Raji (cell line): ENCODE measurements around the gene BFSP2.

Source experiments
- POLR2A ChIP-seq: IDR thresholded peaks from 2 replicates; pipeline ENCODE4 v1.6.1; 2011; ENCODE audit warnings: low read depth, low read length, control low read depth; ENCODE audit not compliant: insufficient read depth

BFSP2 gene

DNA sequence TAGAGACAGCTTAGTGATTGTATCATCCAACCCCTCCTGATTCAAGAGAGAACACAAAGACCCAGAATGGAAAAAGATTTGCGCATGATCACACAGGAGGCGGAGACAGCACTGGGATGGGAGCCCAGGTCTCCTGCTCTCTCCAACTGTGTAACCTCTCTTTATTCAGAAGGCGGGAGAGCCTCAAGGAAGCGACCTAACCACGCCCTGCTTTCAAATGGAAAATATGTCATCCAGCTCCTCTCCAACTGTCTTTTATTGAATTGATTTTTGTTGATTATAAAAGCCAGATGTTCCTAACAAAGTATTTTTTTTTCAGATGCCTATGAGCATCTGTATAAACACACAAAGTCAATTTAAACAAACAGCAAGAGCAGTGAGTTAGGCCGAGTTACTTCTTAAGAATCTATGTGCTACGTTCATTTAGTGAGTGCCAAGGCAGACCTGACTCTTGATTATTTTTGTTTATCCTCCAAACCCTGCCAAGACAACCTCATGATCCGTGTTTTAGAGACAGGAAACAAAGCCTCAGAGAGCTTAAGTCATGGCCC, 74.5 kb downstream of the BFSP2 start:
- TF ChIP-seq POLR2A = no peak

DNA sequence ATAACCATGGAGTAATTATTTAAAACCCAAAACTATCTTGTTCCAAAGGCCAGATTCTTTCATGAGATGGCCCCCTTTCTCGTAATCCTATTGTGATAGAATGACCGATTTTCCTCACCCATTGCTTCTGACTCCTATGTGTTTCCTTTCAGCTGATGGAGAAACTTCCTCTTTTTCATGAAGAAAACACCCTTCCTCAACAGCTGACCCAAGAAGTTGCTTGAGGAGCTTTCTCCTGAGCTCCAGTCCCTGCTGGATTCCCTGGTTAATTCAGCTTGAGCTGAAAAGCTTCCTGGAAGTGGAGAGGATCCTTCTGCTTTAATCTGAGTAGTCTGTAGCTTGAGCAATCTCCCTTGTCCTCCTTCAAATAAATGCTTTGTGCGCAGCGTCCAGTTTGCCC, 75.0 kb downstream of the BFSP2 start:
- TF ChIP-seq POLR2A = no peak

DNA sequence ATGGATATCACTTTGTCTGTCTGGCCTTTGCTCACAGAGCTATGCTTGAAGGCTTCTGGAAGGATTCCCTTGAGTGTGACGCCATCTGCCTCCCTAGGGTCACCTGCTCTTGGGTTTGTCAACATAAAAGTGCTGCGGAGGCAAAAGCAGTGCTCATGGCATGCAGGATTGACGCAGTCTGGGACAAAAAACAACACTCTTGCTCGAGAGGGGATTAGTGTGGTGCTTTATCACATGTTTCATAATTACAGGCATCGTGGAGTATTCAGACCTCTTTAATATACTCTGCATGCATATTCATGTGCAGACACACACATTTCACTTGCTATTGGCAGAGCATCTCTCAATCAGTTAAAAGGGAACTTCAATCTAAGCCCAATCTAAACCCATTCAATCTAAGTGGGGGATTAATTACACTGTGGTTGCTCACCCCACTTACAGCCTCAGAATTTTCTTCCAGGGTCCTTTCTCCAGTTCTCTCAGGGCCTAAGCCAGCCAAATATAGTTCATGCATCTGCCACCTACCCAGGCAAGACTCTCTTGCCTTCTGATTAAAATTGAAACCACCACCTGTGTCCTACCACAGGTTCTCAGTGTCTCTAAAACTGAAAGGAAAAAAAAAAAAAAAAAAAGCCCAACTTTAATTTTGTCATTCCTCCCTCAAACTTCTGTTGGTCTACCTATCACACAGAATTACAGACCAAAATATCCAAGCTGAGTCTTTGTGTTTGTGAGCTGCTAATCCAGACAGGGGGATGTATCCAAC, 75.6 kb downstream of the BFSP2 start:
- TF ChIP-seq POLR2A = no peak; the same call in 1 of the 2 replicates

DNA sequence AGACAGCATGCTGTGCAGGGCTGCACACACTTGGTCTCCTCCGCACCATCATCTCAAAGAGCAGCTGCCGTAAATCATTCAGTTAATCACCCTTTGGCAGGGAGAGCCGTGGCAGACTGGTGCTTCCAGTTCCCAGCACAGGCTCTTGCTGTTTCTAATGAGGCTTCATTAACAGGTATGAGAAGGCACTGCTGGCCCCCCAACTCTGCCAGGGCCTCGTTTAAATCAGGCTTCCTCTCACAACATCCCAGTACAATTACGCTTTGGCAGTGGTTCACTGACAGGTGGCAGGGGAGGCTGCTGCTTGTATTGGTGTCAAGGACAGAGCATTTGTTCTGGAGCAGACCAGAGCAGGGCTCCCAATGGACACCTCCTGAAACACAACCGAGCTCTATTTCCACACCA, 77.1 kb downstream of the BFSP2 start:
- no peak for TF ChIP-seq POLR2A

GRCh38 chr3:133477487-133477886, 77.6 kb downstream of the BFSP2 start:
- 0 out of 2 replicates have a peak, but pooled peaks have one; percentile 25 for TF ChIP-seq POLR2A

DNA sequence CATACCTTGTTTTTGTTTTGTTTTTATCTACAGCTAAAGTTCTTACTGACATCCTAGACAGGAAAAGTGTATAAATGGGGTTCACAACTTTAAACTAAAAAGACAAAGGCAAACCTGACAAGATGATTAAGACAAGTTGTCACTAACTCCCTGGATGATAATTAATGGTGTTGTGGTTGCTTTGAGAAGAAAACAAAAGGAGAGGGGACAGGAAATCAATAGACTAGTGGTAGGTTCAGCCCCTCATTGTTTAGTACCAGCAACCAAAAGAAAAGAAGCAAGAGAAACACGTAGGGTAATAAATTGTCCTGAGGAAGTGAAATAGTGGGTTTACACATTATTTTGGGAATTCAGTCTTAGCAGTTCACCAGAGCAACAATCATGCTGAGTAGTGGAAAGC, 78.8 kb downstream of the BFSP2 start:
- no peak for TF ChIP-seq POLR2A

GRCh38 chr3:133479401-133479800, 79.5 kb downstream of the BFSP2 start:
- TF ChIP-seq POLR2A = no peak

GRCh38 chr3:133479895-133480669, 80.2 kb downstream of the BFSP2 start:
- TF ChIP-seq POLR2A = peak; percentile 73

GRCh38 chr3:133486658-133487057, 86.8 kb downstream of the BFSP2 start:
- no peak for TF ChIP-seq POLR2A

DNA sequence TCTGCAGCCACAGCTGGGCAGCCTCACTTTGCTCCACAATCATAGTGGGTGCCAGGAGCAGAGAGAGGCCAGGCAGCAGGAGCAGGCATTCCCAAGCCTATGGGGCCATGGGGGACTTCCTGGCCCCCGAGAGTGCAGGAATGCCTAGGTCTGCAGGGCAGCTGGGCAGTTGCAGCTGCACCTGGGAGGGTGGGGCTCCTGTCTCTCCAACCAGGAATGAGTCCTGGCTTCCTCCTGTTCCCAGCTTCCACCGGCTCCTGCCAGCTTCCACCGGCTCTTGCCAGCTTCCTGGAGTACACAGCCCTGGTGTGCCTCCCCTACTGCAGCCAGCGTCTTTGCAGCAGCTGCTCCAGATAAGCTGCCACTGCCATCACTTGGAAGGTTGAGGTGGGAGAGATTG, 87.3 kb downstream of the BFSP2 start:
- TF ChIP-seq POLR2A = no peak

GRCh38 chr3:133487920-133488540, 88.2 kb downstream of the BFSP2 start:
- no peak for TF ChIP-seq POLR2A

GRCh38 chr3:133488785-133489367, 89.0 kb downstream of the BFSP2 start:
- no peak for TF ChIP-seq POLR2A

DNA sequence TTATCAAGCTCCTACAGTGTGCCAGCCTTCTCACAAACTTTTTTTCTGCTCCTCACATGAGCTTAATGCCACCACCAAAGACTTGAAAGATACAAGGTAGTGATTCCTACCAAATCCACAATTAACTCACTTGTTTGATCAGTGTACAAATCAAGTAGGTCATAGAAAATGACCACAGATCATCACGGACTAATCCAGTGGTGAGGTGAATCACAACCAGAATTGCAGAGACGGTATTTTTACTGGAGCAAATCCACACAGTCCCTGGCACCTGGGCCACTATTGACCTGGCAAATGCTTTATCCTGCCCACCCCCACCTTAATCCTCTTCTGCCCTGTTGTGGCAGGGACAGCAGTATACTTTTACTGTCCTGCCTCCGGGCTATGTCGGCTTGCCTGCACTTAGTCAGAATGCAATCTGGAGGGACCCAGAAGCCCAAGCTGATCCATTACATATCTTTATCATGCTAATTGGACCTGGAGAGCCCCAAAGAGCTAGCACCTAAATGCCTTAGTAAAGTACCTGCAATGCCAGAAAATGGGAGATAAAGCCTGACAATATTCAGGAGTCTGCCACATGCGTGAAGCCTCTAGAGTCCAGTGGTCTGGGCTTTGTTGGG, 89.7 kb downstream of the BFSP2 start:
- TF ChIP-seq POLR2A = no peak

GRCh38 chr3:133490468-133491351, 90.9 kb downstream of the BFSP2 start:
- no peak for TF ChIP-seq POLR2A
